ENCODE results near the gene IER3.
"Not testable (repeated sequence)": the region's sequence is repeated elsewhere in the genome, so short reads cannot be mapped to it uniquely, and the experiment has no call there.

Gene IER3

GRCh38 chr6:30769088-30769852 is 24.9 kb upstream of the IER3 start:
- peak overlapping the region in 1 of 2 donors; percentile 30 for H3K4me3 ChIP-seq (replicated peaks in 1 of 2; ENCODE audit: low read depth in 2 of 2, low read length in 2 of 2)
- DNase-seq (ENCODE audit: low read depth in 2 of 2): peak; percentile 89 to 97
- TF ChIP-seq, protein P1, sequence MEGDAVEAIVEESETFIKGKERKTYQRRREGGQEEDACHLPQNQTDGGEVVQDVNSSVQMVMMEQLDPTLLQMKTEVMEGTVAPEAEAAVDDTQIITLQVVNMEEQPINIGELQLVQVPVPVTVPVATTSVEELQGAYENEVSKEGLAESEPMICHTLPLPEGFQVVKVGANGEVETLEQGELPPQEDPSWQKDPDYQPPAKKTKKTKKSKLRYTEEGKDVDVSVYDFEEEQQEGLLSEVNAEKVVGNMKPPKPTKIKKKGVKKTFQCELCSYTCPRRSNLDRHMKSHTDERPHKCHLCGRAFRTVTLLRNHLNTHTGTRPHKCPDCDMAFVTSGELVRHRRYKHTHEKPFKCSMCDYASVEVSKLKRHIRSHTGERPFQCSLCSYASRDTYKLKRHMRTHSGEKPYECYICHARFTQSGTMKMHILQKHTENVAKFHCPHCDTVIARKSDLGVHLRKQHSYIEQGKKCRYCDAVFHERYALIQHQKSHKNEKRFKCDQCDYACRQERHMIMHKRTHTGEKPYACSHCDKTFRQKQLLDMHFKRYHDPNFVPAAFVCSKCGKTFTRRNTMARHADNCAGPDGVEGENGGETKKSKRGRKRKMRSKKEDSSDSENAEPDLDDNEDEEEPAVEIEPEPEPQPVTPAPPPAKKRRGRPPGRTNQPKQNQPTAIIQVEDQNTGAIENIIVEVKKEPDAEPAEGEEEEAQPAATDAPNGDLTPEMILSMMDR (IDR thresholded peaks at IDR 0.05; ENCODE audit: low read depth, low read length): no peak

DNA sequence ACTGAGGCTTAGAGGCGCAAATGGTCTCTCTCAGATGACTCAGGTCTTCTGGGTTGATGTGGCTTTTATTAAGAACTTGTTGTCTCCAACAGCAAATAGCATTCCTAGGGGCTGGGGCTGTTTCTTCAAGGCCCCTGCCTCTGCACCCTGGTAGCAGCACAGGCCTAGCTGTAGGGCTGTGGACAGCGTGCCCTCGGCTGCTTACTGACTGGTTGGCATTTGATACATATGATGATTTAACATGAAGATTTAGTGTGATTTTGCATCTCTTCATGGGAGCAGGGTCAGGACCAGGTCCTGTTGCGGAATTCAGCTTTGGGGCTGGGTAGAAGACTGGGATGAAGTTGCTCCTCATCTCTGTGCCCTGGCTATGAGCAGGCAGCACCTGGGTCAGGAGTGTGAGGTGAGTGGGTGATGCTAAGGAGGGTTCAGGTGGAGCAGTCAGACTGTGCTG is 24.3 kb upstream of the IER3 start:
- DNase-seq (ENCODE audit: low read depth in 2 of 2): no peak
- no peak overlapping the region for H3K4me3 ChIP-seq (replicated peaks in 1 of 2; ENCODE audit: low read depth in 2 of 2, low read length in 2 of 2)
- TF ChIP-seq, protein P1 (IDR thresholded peaks at IDR 0.05; ENCODE audit: low read depth, low read length): no peak

GRCh38 chr6:30767944-30768301 is 23.6 kb upstream of the IER3 start:
- no peak overlapping the region for H3K4me3 ChIP-seq (replicated peaks in 1 of 2; ENCODE audit: low read depth in 2 of 2, low read length in 2 of 2)
- TF ChIP-seq, protein P1 (IDR thresholded peaks at IDR 0.05; ENCODE audit: low read depth, low read length): no peak
- no peak for DNase-seq (ENCODE audit: low read depth in 2 of 2)

- no peak for DNase-seq (ENCODE audit: low read depth in 2 of 2)
- TF ChIP-seq, protein P1 (IDR thresholded peaks at IDR 0.05; ENCODE audit: low read depth, low read length): no peak
- no peak overlapping the region for H3K4me3 ChIP-seq (replicated peaks in 1 of 2; ENCODE audit: low read depth in 2 of 2, low read length in 2 of 2)
Measured at GRCh38 chr6:30767158-30767943, 23.0 kb upstream of the IER3 start.

- TF ChIP-seq, protein P1 (IDR thresholded peaks at IDR 0.05; ENCODE audit: low read depth, low read length): no peak
- no peak overlapping the region for H3K4me3 ChIP-seq (replicated peaks in 1 of 2; ENCODE audit: low read depth in 2 of 2, low read length in 2 of 2)
Measured at GRCh38 chr6:30766461-30767157, 22.3 kb upstream of the IER3 start.

GRCh38 chr6:30765495-30765894 is 21.1 kb upstream of the IER3 start:
- H3K4me3 ChIP-seq (replicated peaks in 1 of 2; ENCODE audit: low read depth in 2 of 2, low read length in 2 of 2); DNase-seq (ENCODE audit: low read depth in 2 of 2): not testable (repeated sequence)

More at GRCh38 chr6:30766461-30767157, 22.3 kb upstream of the IER3 start:
- no peak for DNase-seq (ENCODE audit: low read depth in 2 of 2)

GRCh38 chr6:30764490-30765043 is 20.2 kb upstream of the IER3 start:
- DNase-seq (ENCODE audit: low read depth in 2 of 2): not testable (repeated sequence)

More at GRCh38 chr6:30764490-30765043, 20.2 kb upstream of the IER3 start:
- not testable (repeated sequence) for H3K4me3 ChIP-seq (replicated peaks in 1 of 2; ENCODE audit: low read depth in 2 of 2, low read length in 2 of 2)
